ENCODE measurements around the gene PPCS. TPM values are rescaled to one million over a fixed set of nuclear protein-coding genes. Genes with fewer than 3 reads are reported as not detected.

The PPCS gene
- total RNA-seq, 1 donor from 2014 or later, result 41.8 TPM

GRCh38 chr1:42430286-42431135 is 25.8 kb upstream of the PPCS start:
- no peaks in the 10 kb centered on the region for H3K9me3 Mint-ChIP-seq
- H3K36me3 Mint-ChIP-seq (ENCODE audit: low read depth), result no peaks in the 10 kb centered on the region
- H3K27ac Mint-ChIP-seq, result no peak overlapping the region
- no peaks in the 10 kb centered on the region for H3K27me3 Mint-ChIP-seq (ENCODE audit: low read depth)
- no peak overlapping the region for H3K4me3 Mint-ChIP-seq (ENCODE audit: low read depth)
- intact Hi-C loops (cut with micrococcal nuclease), result no loop called here
- DNase-seq (ENCODE audit: low spot score), result no peak
- H3K4me1 Mint-ChIP-seq (ENCODE audit: low read depth), result peaks cover 1% of the 10 kb centered on the region

GRCh38 chr1:42431514-42431913 is 24.8 kb upstream of the PPCS start:
- Mint-ChIP-seq H3K27ac (no peak overlapping the region), H3K9me3 (no peaks in the 10 kb centered on the region), H3K4me1 (ENCODE audit: low read depth) (peaks cover 1% of the 10 kb centered on the region), H3K27me3 (ENCODE audit: low read depth) (no peaks in the 10 kb centered on the region), H3K4me3 (ENCODE audit: low read depth) (no peak overlapping the region), H3K36me3 (ENCODE audit: low read depth) (no peaks in the 10 kb centered on the region)
- intact Hi-C loops (cut with micrococcal nuclease), result no loop called here
- DNase-seq (ENCODE audit: low spot score), result no peak

GRCh38 chr1:42432714-42433113 is 23.6 kb upstream of the PPCS start:
- H3K27me3 Mint-ChIP-seq (ENCODE audit: low read depth), result no peaks in the 10 kb centered on the region
- DNase-seq (ENCODE audit: low spot score), result no peak
- H3K36me3 Mint-ChIP-seq (ENCODE audit: low read depth), result no peaks in the 10 kb centered on the region
- intact Hi-C loops (cut with micrococcal nuclease), result no loop called here
- no peak overlapping the region for H3K4me3 Mint-ChIP-seq (ENCODE audit: low read depth)
- no peak overlapping the region for H3K27ac Mint-ChIP-seq
- H3K4me1 Mint-ChIP-seq (ENCODE audit: low read depth), result peaks cover 6% of the 10 kb centered on the region
- no peaks in the 10 kb centered on the region for H3K9me3 Mint-ChIP-seq

GRCh38 chr1:42433369-42433768 is 23.0 kb upstream of the PPCS start:
- Mint-ChIP-seq H3K36me3 (ENCODE audit: low read depth) (no peaks in the 10 kb centered on the region), H3K27me3 (ENCODE audit: low read depth) (no peaks in the 10 kb centered on the region), H3K4me3 (ENCODE audit: low read depth) (no peak overlapping the region), H3K27ac (no peak overlapping the region), H3K9me3 (no peaks in the 10 kb centered on the region), H3K4me1 (ENCODE audit: low read depth) (peaks cover 6% of the 10 kb centered on the region)
- intact Hi-C loops (cut with micrococcal nuclease), result no loop called here
- DNase-seq (ENCODE audit: low spot score), result no peak

- intact Hi-C loops (cut with micrococcal nuclease), result no loop called here
These were observed 22.0 kb upstream of the PPCS start for GRCh38 chr1:42434340-42434739.

GRCh38 chr1:42439940-42440339 is 16.4 kb upstream of the PPCS start:
- intact Hi-C loops (cut with micrococcal nuclease), result no loop called here
- Mint-ChIP-seq H3K4me1 (ENCODE audit: low read depth) (peaks cover 4% of the 10 kb centered on the region), H3K36me3 (ENCODE audit: low read depth) (no peaks in the 10 kb centered on the region), H3K4me3 (ENCODE audit: low read depth) (no peak overlapping the region), H3K27me3 (ENCODE audit: low read depth) (no peaks in the 10 kb centered on the region), H3K27ac (no peak overlapping the region), H3K9me3 (no peaks in the 10 kb centered on the region)
- no peak for DNase-seq (ENCODE audit: low spot score)

More at GRCh38 chr1:42434340-42434739, 22.0 kb upstream of the PPCS start:
- no peaks in the 10 kb centered on the region for H3K9me3 Mint-ChIP-seq
- H3K27ac Mint-ChIP-seq, result no peak overlapping the region
- DNase-seq (ENCODE audit: low spot score), result no peak
- no peak overlapping the region for H3K4me3 Mint-ChIP-seq (ENCODE audit: low read depth)
- no peaks in the 10 kb centered on the region for H3K36me3 Mint-ChIP-seq (ENCODE audit: low read depth)
- H3K4me1 Mint-ChIP-seq (ENCODE audit: low read depth), result peaks cover 6% of the 10 kb centered on the region
- H3K27me3 Mint-ChIP-seq (ENCODE audit: low read depth), result no peaks in the 10 kb centered on the region

GRCh38 chr1:42442662-42443061 is 13.7 kb upstream of the PPCS start:
- H3K27me3 Mint-ChIP-seq (ENCODE audit: low read depth), result no peaks in the 10 kb centered on the region

GRCh38 chr1:42449256-42449655 is 7.1 kb upstream of the PPCS start:
- Mint-ChIP-seq H3K4me1 (ENCODE audit: low read depth) (no peaks in the 10 kb centered on the region), H3K27ac (no peak overlapping the region), H3K4me3 (ENCODE audit: low read depth) (no peak overlapping the region), H3K27me3 (ENCODE audit: low read depth) (peaks cover 5% of the 10 kb centered on the region), H3K36me3 (ENCODE audit: low read depth) (no peaks in the 10 kb centered on the region), H3K9me3 (no peaks in the 10 kb centered on the region)
- no peak for DNase-seq (ENCODE audit: low spot score)
- intact Hi-C loops (cut with micrococcal nuclease), result no loop called here

More at GRCh38 chr1:42442662-42443061, 13.7 kb upstream of the PPCS start:
- H3K9me3 Mint-ChIP-seq, result no peaks in the 10 kb centered on the region
- no peaks in the 10 kb centered on the region for H3K36me3 Mint-ChIP-seq (ENCODE audit: low read depth)
- no peak for DNase-seq (ENCODE audit: low spot score)
- no peak overlapping the region for H3K4me3 Mint-ChIP-seq (ENCODE audit: low read depth)
- intact Hi-C loops (cut with micrococcal nuclease), result no loop called here
- H3K4me1 Mint-ChIP-seq (ENCODE audit: low read depth), result no peaks in the 10 kb centered on the region
- H3K27ac Mint-ChIP-seq, result no peak overlapping the region

GRCh38 chr1:42450061-42450460 is 6.3 kb upstream of the PPCS start:
- intact Hi-C loops (cut with micrococcal nuclease), result loop anchor here (10.0 kb wide), 1 partner anchor 315 kb away; the partner anchor contains the start of genes C1orf50 and P3H1
- DNase-seq (ENCODE audit: low spot score), result no peak
- H3K9me3 Mint-ChIP-seq, result no peaks in the 10 kb centered on the region
- peaks cover 5% of the 10 kb centered on the region for H3K27me3 Mint-ChIP-seq (ENCODE audit: low read depth)
- no peaks in the 10 kb centered on the region for H3K4me1 Mint-ChIP-seq (ENCODE audit: low read depth)
- H3K27ac Mint-ChIP-seq, result no peak overlapping the region
- no peaks in the 10 kb centered on the region for H3K36me3 Mint-ChIP-seq (ENCODE audit: low read depth)
- no peak overlapping the region for H3K4me3 Mint-ChIP-seq (ENCODE audit: low read depth)

GRCh38 chr1:42453386-42453785 is 3.0 kb upstream of the PPCS start:
- intact Hi-C loops (cut with micrococcal nuclease), result loop anchor here (10.0 kb wide), 1 partner anchor 311 kb away; the partner anchor contains the start of genes C1orf50 and P3H1
- Mint-ChIP-seq H3K4me1 (ENCODE audit: low read depth) (peaks cover 20% of the 10 kb centered on the region), H3K36me3 (ENCODE audit: low read depth) (peaks cover 19% of the 10 kb centered on the region), H3K9me3 (no peaks in the 10 kb centered on the region), H3K27me3 (ENCODE audit: low read depth) (peaks cover 5% of the 10 kb centered on the region), H3K4me3 (ENCODE audit: low read depth) (no peak overlapping the region), H3K27ac (no peak overlapping the region)
- DNase-seq (ENCODE audit: low spot score), result no peak

GRCh38 chr1:42454403-42454802 is 1.9 kb upstream of the PPCS start:
- intact Hi-C loops (cut with micrococcal nuclease), result loop anchor here (10.0 kb wide), 1 partner anchor 310 kb away; the partner anchor contains the start of genes C1orf50 and P3H1
- DNase-seq (ENCODE audit: low spot score), result no peak
- Mint-ChIP-seq H3K4me3 (ENCODE audit: low read depth) (peak overlapping the region; percentile 24), H3K9me3 (no peaks in the 10 kb centered on the region), H3K27me3 (ENCODE audit: low read depth) (peaks cover 5% of the 10 kb centered on the region), H3K27ac (no peak overlapping the region), H3K4me1 (ENCODE audit: low read depth) (peaks cover 20% of the 10 kb centered on the region), H3K36me3 (ENCODE audit: low read depth) (peaks cover 28% of the 10 kb centered on the region)

GRCh38 chr1:42456754-42457089 is 379 bp downstream of the PPCS start:
- intact Hi-C loops (cut with micrococcal nuclease), result loop anchor here (1.0 to 10.0 kb wide), 3 partner anchors 121 to 308 kb away; partner anchors contain the start of genes C1orf50, FOXJ3, P3H1 and YBX1
- DNase-seq (ENCODE audit: low spot score), result peak; percentile 63
- peaks cover 2% of the 10 kb centered on the region for H3K27me3 Mint-ChIP-seq (ENCODE audit: low read depth)
- peak overlapping the region; percentile 98 for H3K27ac Mint-ChIP-seq
- peaks cover 25% of the 10 kb centered on the region for H3K4me1 Mint-ChIP-seq (ENCODE audit: low read depth)
- H3K36me3 Mint-ChIP-seq (ENCODE audit: low read depth), result peaks cover 47% of the 10 kb centered on the region
- H3K9me3 Mint-ChIP-seq, result no peaks in the 10 kb centered on the region
- peak overlapping the region; percentile 93 for H3K4me3 Mint-ChIP-seq (ENCODE audit: low read depth)

- H3K4me1 Mint-ChIP-seq (ENCODE audit: low read depth), result peaks cover 38% of the 10 kb centered on the region
- no peaks in the 10 kb centered on the region for H3K9me3 Mint-ChIP-seq
- intact Hi-C loops (cut with micrococcal nuclease), result no loop called here
- DNase-seq (ENCODE audit: low spot score), result no peak
- H3K27ac Mint-ChIP-seq, result no peak overlapping the region
- H3K4me3 Mint-ChIP-seq (ENCODE audit: low read depth), result no peak overlapping the region
- peaks cover 11% of the 10 kb centered on the region for H3K27me3 Mint-ChIP-seq (ENCODE audit: low read depth)
- H3K36me3 Mint-ChIP-seq (ENCODE audit: low read depth), result peaks cover 54% of the 10 kb centered on the region
These were observed 4.9 kb downstream of the PPCS start for GRCh38 chr1:42461196-42461595.

All from activated T-helper 2 cell treated with anti-CD3 and anti-CD28 coated beads, Interferon-gamma antibody, Interleukin-2, Interleukin-4, amounts not matched to agents 10 μg/mL and 5 μg/mL and 100 μg/mL, durations not matched to agents 14 hours and 24 hours and 36 hours (primary cell).